Measurements from ENCODE around the gene TNRC6C.

- TF ChIP-seq EZH2phosphoT487 (IDR thresholded peaks at IDR 0.05; ENCODE audit: unreplicated experiment): no peak
- no peak for TF ChIP-seq CTCF (conservative IDR thresholded peaks at IDR 0.05; ENCODE audit: low read depth in 2 of 2)
Observed at GRCh38 chr17:78023042-78023441, 64.5 kb downstream of the TNRC6C start.

Measured in GM23338 (cell line).